Endothelial cell of umbilical vein (primary cell): ENCODE data around the gene ZNF24. TPM values are rescaled to one million over a fixed set of nuclear protein-coding genes. Genes with fewer than 3 reads are reported as not detected.

Experiments used
- BruUV-seq: library from RNA; stranded (reverse); fragments of 400-500 nt; replicated peaks from 2 replicates; lab custom pipeline; 2021; lab: Mats Ljungman, UMichigan
- CTCF ChIA-PET: fragments of 300-600, 350-600 bp; sonication (Branson Sonifier 250); formaldehyde crosslinking; loops from one replicate; lab custom pipeline; 2021; ENCODE audit warnings: antibody characterized with exemption, inconsistent platforms; lab: Charles Lee
- POLR2A ChIA-PET: fragments of 300-600, 350-600 bp; sonication (Branson Sonifier 250); formaldehyde crosslinking; loops from one replicate; lab custom pipeline; 2021; ENCODE audit warnings: antibody characterized with exemption, inconsistent platforms; lab: Charles Lee
- DNase-seq: peaks from one replicate; pipeline ENCODE4 v3.0.0-alpha.2; 2011; ENCODE audit warnings: low read depth, low spot score
- FAIRE-seq: peaks from 2 replicates; lab custom pipeline; 2011; peaks lifted over from hg19 to GRCh38; lab: Jason Lieb, UNC
- H2AFZ ChIP-seq: 2 replicates; pipeline ENCODE4 v1.6.0; 2012; ENCODE audit warnings: low read depth, low read length, control low read depth, inconsistent platforms
- H3K27ac ChIP-seq: 2 replicates; pipeline ENCODE4 v1.5.1; 2011; ENCODE audit warnings: low read depth, mild to moderate bottlenecking, control low read depth, low read length, moderate library complexity; ENCODE audit not compliant: insufficient read depth
- H3K27me3 ChIP-seq, 2 experiments: 2 replicates each; pipeline versions ENCODE4 v1.6.0 to v1.6.1; 2011; ENCODE audit warnings: low read length in 2 of 2, mixed read lengths in 1 of 2; ENCODE audit not compliant: control insufficient read depth in 2 of 2, insufficient read depth in 2 of 2
- H3K36me3 ChIP-seq, 2 experiments: 2 replicates in 1 of 2; 3 replicates in 1 of 2; pipeline ENCODE4 v1.5.1; 2011; ENCODE audit warnings: low read length in 2 of 2, mild to moderate bottlenecking in 1 of 2, moderate library complexity in 1 of 2; ENCODE audit not compliant: control insufficient read depth in 2 of 2, insufficient read depth in 2 of 2; ENCODE audit errors: extremely low read depth in 1 of 2
- H3K4me1 ChIP-seq: 3 replicates; pipeline ENCODE4 v1.5.1; 2011; ENCODE audit warnings: mild to moderate bottlenecking, low read length; ENCODE audit not compliant: control insufficient read depth, insufficient read depth; ENCODE audit errors: extremely low read depth
- H3K4me2 ChIP-seq: 2 replicates; pipeline ENCODE4 v1.6.1; 2011; ENCODE audit warnings: low read length, control low read depth, mixed read lengths; ENCODE audit not compliant: insufficient read depth
- H3K4me3 ChIP-seq, 3 experiments: fragments of 200-600 bp in 1 of 3; sonication (generic), shearing (Covaris generic) in 1 of 3; replicated peaks in 1 of 3; 2 replicates each; pipeline ENCODE4 v1.5.1; 2011 to 2016; ENCODE audit warnings: control low read depth in 3 of 3, low read length in 3 of 3, mild to moderate bottlenecking in 2 of 3, inconsistent platforms in 1 of 3, low read depth in 1 of 3, moderate library complexity in 1 of 3; ENCODE audit not compliant: insufficient read depth in 1 of 3
- H3K79me2 ChIP-seq: 2 replicates; pipeline ENCODE4 v1.6.0; 2012; ENCODE audit warnings: low read length, inconsistent platforms; ENCODE audit not compliant: control insufficient read depth, insufficient read depth
- H3K9ac ChIP-seq: replicated peaks from 2 replicates; pipeline ENCODE3; 2011; ENCODE audit warnings: low read length, control low read depth; ENCODE audit not compliant: insufficient read depth; ENCODE audit errors: extremely low read depth
- H3K9me1 ChIP-seq: replicated peaks from 3 replicates; pipeline ENCODE4 v1.6.0; 2011; ENCODE audit warnings: mild to moderate bottlenecking, low read length; ENCODE audit not compliant: control insufficient read depth, insufficient read depth; ENCODE audit errors: extremely low read depth
- H3K9me3 ChIP-seq: replicated peaks from 2 replicates; pipeline ENCODE4 v1.5.1; 2012; ENCODE audit warnings: low read length, inconsistent platforms; ENCODE audit not compliant: control insufficient read depth, insufficient read depth
- H4K20me1 ChIP-seq: replicated peaks from 2 replicates; pipeline ENCODE3; 2011; ENCODE audit warnings: mild to moderate bottlenecking, low read length; ENCODE audit not compliant: control insufficient read depth, insufficient read depth; ENCODE audit errors: extremely low read depth
- FOS ChIP-seq: IDR thresholded peaks from 2 replicates; pipeline ENCODE4 v1.6.1; 2011; ENCODE audit warnings: mild to moderate bottlenecking, low read length, moderate library complexity, borderline replicate concordance; ENCODE audit not compliant: insufficient read depth
- dilution Hi-C: fragments of 300-500 bp; cut with MboI; formaldehyde crosslinking; loops from one replicate; pipeline ENCODE4 v1.15.0; 2019; ENCODE audit warnings: low sequenced_read_pairs; ENCODE audit not compliant: extremely low pct_ligation_motif_present
- intact Hi-C: fragments of 100-400 bp; cut with micrococcal nuclease; formaldehyde crosslinking; loops from one replicate; pipeline ENCODE4 v1.10.0; 2022
- polyA plus RNA-seq, 4 experiments: library from polyadenylated mRNA; depleted of rRNA in 3 of 4; stranded (reverse) in 3 of 4; unstranded in 1 of 4; fragments of >200 nt; gene quantifications; 2 replicates each; pipeline versions ENCODE4 v1.2.1 to v1.2.3, GENCODE V29; 2011 to 2012; ENCODE audit warnings: missing spikeins in 1 of 4
- total RNA-seq: library from RNA; stranded (reverse); gene quantifications from 2 replicates; pipeline ENCODE4 v1.2.3, GENCODE V29; 2021
- TF ChIP-seq, protein P1 (sequence below), 2 donors: IDR thresholded peaks; 1 replicate in 1 of 2; 2 replicates in 1 of 2; pipeline ENCODE4 v1.5.1; 2011; ENCODE audit warnings: low read length in 2 of 2, mild to moderate bottlenecking in 2 of 2, moderate library complexity in 2 of 2, control low read depth in 1 of 2, inconsistent platforms in 1 of 2, low read depth in 1 of 2; ENCODE audit not compliant: insufficient read depth in 1 of 2; ENCODE audit errors: extremely low read depth in 1 of 2

Gene ZNF24
- total and polyA plus RNA-seq, 2 donors (not counting 3 experiments of a cell fraction or from before 2014, with no cell fraction given): 10.3 to 40.2 TPM

DNA sequence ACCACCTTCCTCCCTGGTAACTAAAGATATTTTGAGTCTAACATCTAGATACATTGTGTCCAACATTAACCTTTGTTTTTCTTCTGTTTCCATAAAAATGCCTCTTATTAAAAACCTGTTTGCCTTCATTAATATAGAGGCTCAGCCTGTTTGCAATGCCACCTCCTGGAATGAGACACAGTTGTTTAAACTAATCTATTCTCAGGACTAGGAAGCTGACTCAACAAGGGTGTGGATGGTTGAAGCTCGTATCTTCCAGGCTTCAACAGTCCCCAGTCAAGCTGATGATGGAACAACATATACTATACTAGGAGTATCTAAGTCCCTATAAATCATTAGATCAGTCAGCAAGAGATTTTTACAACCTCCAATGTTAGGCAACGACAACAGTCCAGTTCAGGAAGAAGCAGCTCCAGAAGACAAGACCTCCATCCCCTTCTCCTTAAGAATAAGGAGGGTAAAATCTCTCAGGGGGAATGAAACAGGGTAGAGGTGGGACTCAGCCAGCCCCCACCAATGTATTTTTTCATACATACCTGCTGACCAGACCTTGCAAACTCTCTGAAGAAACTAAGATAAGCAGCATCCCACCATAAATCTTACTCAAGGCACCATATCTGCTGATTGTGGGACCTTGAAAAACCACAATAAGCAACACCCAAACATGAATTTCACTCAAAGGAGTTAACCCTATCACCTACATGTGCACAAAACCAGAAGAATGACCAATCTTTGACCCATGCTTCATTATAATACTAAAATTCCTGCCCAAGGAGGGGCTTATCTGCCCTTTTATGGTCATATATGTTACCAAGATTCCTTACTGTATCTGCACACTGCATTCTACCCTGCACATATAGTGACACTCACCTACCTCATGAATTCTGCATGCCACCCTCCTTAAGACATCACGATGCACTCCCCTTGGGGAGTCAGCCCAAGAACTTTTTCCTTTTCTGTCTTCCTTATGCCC, 21.4 kb downstream of the ZNF24 start:
- POLR2A ChIA-PET: no interaction called here
- no peak overlapping the region for H3K9ac ChIP-seq

More for the DNA sequence above, 21.4 kb downstream of the ZNF24 start:
- Histone ChIP-seq H3K4me1 (peaks cover 7% of the 10 kb centered on the region), H3K4me2 (no peak overlapping the region), H3K27ac (no peak overlapping the region), H3K36me3 (no peaks in the 10 kb centered on the region), H3K79me2 (no peaks in the 10 kb centered on the region), H4K20me1 (no peaks in the 10 kb centered on the region), H2AFZ (peak overlapping the region; percentile 27), H3K27me3 (no peaks in the 10 kb centered on the region), H3K9me1 (no peaks in the 10 kb centered on the region), H3K9me3 (no peaks in the 10 kb centered on the region), H3K4me3 (no peak overlapping the region)
- intact Hi-C loops: no loop called here
- dilution Hi-C loops: no loop called here
- peak; percentile 29 for DNase-seq
- CTCF ChIA-PET: interaction anchor here (0.9 to 3.0 kb wide), 4 partner anchors 9 to 91 kb away, joined by 3 to 13 read pairs (median 6); no protein-coding TSS in a partner anchor
- no TSS peak for BruUV-seq
- FAIRE-seq: no peak
- TF ChIP-seq FOS: peak; percentile 39
- TF ChIP-seq, protein P1, sequence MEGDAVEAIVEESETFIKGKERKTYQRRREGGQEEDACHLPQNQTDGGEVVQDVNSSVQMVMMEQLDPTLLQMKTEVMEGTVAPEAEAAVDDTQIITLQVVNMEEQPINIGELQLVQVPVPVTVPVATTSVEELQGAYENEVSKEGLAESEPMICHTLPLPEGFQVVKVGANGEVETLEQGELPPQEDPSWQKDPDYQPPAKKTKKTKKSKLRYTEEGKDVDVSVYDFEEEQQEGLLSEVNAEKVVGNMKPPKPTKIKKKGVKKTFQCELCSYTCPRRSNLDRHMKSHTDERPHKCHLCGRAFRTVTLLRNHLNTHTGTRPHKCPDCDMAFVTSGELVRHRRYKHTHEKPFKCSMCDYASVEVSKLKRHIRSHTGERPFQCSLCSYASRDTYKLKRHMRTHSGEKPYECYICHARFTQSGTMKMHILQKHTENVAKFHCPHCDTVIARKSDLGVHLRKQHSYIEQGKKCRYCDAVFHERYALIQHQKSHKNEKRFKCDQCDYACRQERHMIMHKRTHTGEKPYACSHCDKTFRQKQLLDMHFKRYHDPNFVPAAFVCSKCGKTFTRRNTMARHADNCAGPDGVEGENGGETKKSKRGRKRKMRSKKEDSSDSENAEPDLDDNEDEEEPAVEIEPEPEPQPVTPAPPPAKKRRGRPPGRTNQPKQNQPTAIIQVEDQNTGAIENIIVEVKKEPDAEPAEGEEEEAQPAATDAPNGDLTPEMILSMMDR (IDR thresholded peaks at IDR 0.05; ENCODE audit: extremely low read depth in 1 of 2, insufficient read depth in 1 of 2, low read depth in 1 of 2, low read length in 2 of 2): no peak
